Measurements from ENCODE around the gene CD40.

GRCh38 chr20:46089167-46089416, 29.0 kb upstream of the CD40 start:
- TF ChIP-seq, protein P1, sequence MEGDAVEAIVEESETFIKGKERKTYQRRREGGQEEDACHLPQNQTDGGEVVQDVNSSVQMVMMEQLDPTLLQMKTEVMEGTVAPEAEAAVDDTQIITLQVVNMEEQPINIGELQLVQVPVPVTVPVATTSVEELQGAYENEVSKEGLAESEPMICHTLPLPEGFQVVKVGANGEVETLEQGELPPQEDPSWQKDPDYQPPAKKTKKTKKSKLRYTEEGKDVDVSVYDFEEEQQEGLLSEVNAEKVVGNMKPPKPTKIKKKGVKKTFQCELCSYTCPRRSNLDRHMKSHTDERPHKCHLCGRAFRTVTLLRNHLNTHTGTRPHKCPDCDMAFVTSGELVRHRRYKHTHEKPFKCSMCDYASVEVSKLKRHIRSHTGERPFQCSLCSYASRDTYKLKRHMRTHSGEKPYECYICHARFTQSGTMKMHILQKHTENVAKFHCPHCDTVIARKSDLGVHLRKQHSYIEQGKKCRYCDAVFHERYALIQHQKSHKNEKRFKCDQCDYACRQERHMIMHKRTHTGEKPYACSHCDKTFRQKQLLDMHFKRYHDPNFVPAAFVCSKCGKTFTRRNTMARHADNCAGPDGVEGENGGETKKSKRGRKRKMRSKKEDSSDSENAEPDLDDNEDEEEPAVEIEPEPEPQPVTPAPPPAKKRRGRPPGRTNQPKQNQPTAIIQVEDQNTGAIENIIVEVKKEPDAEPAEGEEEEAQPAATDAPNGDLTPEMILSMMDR (IDR thresholded peaks at IDR 0.05), result no peak
- TF ChIP-seq ZFX (IDR thresholded peaks at IDR 0.05; ENCODE audit: borderline replicate concordance), result no peak
